ENCODE results near the gene PGBD1. TPM values are rescaled to one million over a fixed set of nuclear protein-coding genes. Genes with fewer than 3 reads are reported as not detected.

Gene PGBD1, protein sequence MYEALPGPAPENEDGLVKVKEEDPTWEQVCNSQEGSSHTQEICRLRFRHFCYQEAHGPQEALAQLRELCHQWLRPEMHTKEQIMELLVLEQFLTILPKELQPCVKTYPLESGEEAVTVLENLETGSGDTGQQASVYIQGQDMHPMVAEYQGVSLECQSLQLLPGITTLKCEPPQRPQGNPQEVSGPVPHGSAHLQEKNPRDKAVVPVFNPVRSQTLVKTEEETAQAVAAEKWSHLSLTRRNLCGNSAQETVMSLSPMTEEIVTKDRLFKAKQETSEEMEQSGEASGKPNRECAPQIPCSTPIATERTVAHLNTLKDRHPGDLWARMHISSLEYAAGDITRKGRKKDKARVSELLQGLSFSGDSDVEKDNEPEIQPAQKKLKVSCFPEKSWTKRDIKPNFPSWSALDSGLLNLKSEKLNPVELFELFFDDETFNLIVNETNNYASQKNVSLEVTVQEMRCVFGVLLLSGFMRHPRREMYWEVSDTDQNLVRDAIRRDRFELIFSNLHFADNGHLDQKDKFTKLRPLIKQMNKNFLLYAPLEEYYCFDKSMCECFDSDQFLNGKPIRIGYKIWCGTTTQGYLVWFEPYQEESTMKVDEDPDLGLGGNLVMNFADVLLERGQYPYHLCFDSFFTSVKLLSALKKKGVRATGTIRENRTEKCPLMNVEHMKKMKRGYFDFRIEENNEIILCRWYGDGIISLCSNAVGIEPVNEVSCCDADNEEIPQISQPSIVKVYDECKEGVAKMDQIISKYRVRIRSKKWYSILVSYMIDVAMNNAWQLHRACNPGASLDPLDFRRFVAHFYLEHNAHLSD
- total RNA-seq, result 4.4 and 4.9 TPM in 2 replicates

DNA sequence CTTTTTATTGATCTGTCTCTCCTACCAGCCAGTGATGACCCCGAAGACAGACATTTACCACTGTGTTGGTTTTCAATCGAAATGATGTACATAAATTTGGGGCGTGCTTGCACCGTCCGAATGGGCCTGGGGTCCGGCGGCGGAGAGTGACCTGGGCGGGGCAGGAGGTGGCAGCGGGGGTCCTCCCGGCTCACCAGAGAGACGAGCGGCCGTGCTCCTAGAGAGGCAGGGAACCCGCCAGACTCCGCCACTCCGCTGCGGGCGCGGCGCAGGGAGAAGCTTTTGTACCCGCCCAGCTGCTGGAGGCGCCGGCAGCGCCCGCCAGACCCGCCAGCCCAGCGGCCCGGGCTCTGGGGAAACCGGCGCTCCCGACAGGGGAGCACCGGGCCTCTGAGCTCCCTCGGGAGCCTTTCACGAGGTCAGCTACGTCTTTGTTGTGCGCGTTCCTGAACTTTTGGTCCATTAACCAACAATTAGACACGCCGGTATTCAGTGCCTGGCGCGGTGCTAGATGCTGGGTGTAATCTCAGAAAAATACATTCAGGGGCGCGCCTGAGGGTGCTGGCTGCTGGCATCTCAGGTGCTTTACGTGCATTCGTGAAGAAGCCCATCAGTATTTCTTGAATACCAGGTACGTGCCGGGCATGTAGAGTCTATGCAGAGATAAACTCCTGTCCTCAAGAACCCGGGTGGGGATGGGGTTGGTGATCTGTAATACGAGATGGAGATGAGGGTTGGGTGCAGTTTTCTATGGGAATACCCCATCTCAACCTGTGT, at the start of gene PGBD1:
TSS of gene PGBD1 (plus strand) at position 285 of the 777 bp plus-strand sequence. CDS start 2,242 bp downstream, outside the sequence.

DNA sequence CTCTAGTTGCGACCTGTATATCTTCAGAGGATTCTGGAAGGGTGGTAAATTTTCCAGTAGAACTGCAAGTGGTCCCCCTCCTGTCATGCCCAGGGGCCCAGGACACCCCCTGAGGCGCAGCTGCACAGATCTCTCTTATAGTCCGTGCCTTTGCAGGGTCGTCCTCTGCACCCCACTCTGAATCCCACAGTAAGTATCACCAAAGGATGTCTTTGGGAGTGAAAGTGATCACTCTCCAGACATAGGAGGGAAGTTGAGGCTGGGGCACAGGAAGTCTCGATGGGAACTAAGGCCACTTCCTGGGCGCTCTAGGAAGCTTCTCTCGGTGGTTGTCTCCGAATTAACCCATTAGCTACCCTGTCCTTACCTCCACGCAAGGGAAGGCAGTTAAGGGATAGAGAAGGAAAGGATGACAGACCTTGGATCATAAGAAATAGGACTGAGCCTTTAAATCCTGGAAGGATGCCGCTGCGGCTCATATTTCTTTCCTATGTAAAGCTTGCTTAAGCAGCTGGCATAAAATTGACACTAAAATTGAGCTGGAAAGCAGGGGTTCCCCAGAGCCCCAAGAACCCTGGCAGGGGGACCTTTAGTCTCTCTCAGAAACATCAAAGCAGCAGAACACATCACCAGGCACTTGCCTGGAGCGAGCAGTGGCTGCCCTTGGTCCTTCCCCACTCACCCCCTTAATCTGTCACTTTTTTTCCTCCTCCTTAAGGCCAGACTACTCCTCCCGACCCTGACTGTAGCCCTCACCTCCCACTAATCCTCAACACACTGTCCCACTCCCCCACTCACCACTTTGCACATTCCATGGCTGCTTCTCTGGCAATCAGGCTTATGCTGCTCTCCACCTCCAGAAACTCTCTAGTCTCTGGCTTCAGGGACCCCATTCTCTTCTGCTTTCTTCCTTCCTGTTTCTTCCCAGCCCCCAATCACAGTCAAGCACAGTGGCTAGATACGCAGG, 29.1 kb upstream of the PGBD1 start, which contains the start of gene ZKSCAN4:
TSS of gene ZKSCAN4 (minus strand) at position 261 of the 967 bp plus-strand sequence. CDS start 289 bp downstream, outside the sequence.

GRCh38 chr6:28258877-28259777, 22.2 kb upstream of the PGBD1 start, which contains the start of gene NKAPL:
Gene NKAPL (plus strand): TSS chr6:28259297. CDS start chr6:28259372, 75 bp downstream.

DNA sequence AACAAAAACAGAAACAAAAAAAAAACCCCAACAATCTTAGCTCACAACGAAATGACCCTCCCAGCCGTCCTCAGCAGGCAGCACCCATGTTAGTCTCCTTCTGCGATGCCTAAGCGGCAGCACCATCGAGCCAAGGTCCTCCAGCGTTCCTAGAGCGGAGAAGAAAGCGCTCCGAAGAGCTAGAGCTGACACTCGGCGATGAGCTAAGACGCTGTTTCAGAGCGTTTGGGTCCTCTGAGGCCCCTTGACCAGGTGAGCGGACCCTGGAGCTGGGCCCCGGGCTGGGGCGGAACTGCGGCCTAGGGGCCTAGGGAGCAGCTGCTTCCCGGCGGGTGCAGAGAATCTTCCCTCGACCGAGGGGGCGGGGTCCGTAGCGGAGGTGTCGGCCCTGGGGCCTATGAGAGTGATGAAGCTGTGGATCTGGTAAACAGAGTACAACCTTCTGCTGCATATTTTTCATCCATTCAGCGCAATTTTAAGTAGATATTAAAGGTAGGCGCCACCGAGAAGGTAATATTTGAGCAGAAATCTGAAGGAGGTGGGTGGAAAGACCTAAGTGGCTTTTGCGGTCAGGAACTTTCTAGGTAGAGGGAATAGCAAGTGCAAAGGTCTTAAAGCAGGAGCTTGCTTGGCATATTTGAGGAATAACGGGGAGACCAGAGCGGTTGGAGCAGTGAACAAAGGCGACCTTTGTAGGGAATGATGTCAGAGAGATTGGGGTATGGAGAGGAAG, 14.2 kb upstream of the PGBD1 start, which contains the start of gene ZSCAN26:
TSS of gene ZSCAN26 (plus strand) at position 182 of the 733 bp plus-strand sequence. CDS start 4,777 bp downstream, outside the sequence.

GRCh38 chr6:28335564-28336283, 54.4 kb downstream of the PGBD1 start, which contains the start of gene ZSCAN31:
Gene ZSCAN31 (minus strand): TSS chr6:28336148. CDS start chr6:28329683, 6,465 bp downstream.

DNA sequence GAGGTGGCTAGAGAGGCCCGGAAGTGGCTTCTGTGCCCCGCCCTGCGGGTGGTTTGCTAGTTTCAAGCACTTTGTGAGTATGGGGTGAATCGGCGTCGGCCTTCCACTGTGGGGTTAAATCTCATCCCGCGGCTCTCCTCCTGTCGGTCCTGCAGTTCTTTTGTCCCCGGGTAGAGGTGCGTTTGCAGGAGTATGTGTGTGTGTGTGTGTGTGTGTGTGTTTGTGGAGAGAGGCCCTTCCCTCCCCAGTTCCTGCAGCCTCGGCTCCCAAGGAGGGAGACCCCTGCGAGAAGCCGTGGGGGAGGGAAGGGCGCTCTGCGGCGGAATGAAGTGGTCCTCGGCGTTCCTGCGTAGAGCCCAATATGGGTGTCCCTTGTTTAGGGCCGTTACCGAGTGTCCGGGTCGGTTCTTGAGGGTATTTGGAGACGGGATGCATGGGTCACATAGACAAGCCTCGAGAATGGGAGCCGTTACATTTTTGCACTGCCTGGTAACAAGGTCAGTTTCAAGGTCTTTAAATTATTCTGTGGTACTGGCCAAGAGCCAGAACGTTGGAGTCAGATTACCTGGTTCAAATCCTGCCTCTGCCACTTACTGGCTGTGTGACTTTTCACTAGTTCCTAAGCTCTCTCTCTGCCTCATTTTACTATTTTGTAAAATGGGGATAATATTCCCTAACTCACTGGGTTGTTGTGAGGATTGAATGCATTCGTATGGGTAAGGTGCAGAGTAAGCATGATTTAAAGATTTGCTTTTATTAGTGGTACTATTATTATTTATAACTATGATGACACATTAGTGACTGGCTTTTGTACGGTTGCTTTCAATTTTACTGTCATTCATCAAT, 68.7 kb downstream of the PGBD1 start, which contains the start of gene ZKSCAN3:
TSS of gene ZKSCAN3 (plus strand) at position 56 of the 846 bp plus-strand sequence. CDS start 9,640 bp downstream, outside the sequence.

Other genes with a start within 250 kb of the PGBD1 start
- 0.13 and 0.26 TPM in 2 replicates for gene ZNF165, start 201.0 kb upstream of the PGBD1 start, total RNA-seq
- gene ZSCAN16, start 157.0 kb upstream of the PGBD1 start, total RNA-seq, result 1.7 and 2.2 TPM in 2 replicates
- 23.0 and 26.4 TPM in 2 replicates for gene ZKSCAN8, start 139.7 kb upstream of the PGBD1 start, total RNA-seq
- gene ZSCAN9, start 56.3 kb upstream of the PGBD1 start, total RNA-seq, result 8.3 and 12.6 TPM in 2 replicates
- gene ZKSCAN4, start 29.3 kb upstream of the PGBD1 start, total RNA-seq, result 4.8 and 6.0 TPM in 2 replicates
- gene NKAPL, start 22.3 kb upstream of the PGBD1 start, total RNA-seq, result 0.96 and 1.7 TPM in 2 replicates
- 16.4 and 17.9 TPM in 2 replicates for gene ZSCAN26, start 14.4 kb upstream of the PGBD1 start, total RNA-seq
- gene ZSCAN31, start 54.6 kb downstream of the PGBD1 start, total RNA-seq, result 4.2 and 4.4 TPM in 2 replicates
- 6.9 and 8.3 TPM in 2 replicates for gene ZKSCAN3, start 68.4 kb downstream of the PGBD1 start, total RNA-seq
- gene ZSCAN12, start 118.2 kb downstream of the PGBD1 start, total RNA-seq, result 5.8 and 6.3 TPM in 2 replicates
- gene ZSCAN23, start 161.9 kb downstream of the PGBD1 start, total RNA-seq, result 4.7 TPM in 2 replicates
- gene GPX6, start 234.2 kb downstream of the PGBD1 start, total RNA-seq, result not detected in 2 replicates
- gene GPX5, start 244.3 kb downstream of the PGBD1 start, total RNA-seq, result not detected in 2 replicates